Breast epithelium (tissue), 4 donors: ENCODE measurements around the gene BACH2. TPM values are rescaled to one million over a fixed set of nuclear protein-coding genes. Genes with fewer than 3 reads are reported as not detected.

ENCODE experiments used
- DNase-seq, 2 donors: peaks; one replicate each; pipeline ENCODE4 v3.0.0-alpha.2; 2019; ENCODE audit warnings: low spot score in 2 of 2
- H3K27ac ChIP-seq, 2 donors: fragments of 200-600 bp; sonication (generic) in 1 of 2; one replicate each; pipeline ENCODE4 v1.5.1; 2016 to 2019; ENCODE audit warnings: mild to moderate bottlenecking in 1 of 2
- H3K27me3 ChIP-seq, 2 donors: fragments of 200-600 bp; sonication (generic) in 1 of 2; one replicate each; pipeline versions ENCODE4 v1.5.1 to v1.6.0; 2017 to 2019; ENCODE audit warnings: control low read depth in 1 of 2, mild to moderate bottlenecking in 1 of 2
- H3K36me3 ChIP-seq: fragments of 200-600 bp; one replicate; pipeline ENCODE4 v1.5.1; 2019
- H3K4me1 ChIP-seq, 2 donors: fragments of 200-600 bp; sonication (generic); one replicate each; pipeline ENCODE4 v1.5.1; 2016 to 2019; ENCODE audit warnings: control low read depth in 1 of 2
- H3K4me3 ChIP-seq, 3 donors: fragments of 200-600 bp; sonication (generic); 1 replicate in 2 of 3; 2 replicates in 1 of 3; pipeline ENCODE4 v1.5.1; 2016 to 2019; ENCODE audit warnings: mild to moderate bottlenecking in 3 of 3, moderate library complexity in 2 of 3
- H3K9me3 ChIP-seq, 2 donors: fragments of 200-600 bp; sonication (generic) in 1 of 2; one replicate each; pipeline ENCODE4 v1.5.1; 2016 to 2019; ENCODE audit warnings: control low read depth in 1 of 2
- CTCF ChIP-seq, 3 donors: fragments of 450-650 bp; IDR thresholded peaks; one replicate each; pipeline ENCODE4 v1.5.1; 2016 to 2017; ENCODE audit warnings: antibody characterized with exemption in 3 of 3, mild to moderate bottlenecking in 3 of 3, moderate library complexity in 3 of 3
- POLR2A ChIP-seq: fragments of 450-650 bp; IDR thresholded peaks from one replicate; pipeline ENCODE4 v1.6.1; 2016; ENCODE audit warnings: antibody characterized with exemption, mild to moderate bottlenecking, moderate library complexity
- POLR2AphosphoS5 ChIP-seq, 3 donors: sonication (generic); formaldehyde crosslinking; IDR thresholded peaks; one replicate each; pipeline ENCODE4 v1.6.1; 2017; ENCODE audit warnings: antibody characterized with exemption in 3 of 3
- intact Hi-C: fragments of 100-400 bp; cut with DNase I; formaldehyde crosslinking; loops from one replicate; pipeline ENCODE4 v1.15.1; 2023; ENCODE audit warnings: low total_unique reads
- total RNA-seq, 3 donors: library from RNA; depleted of rRNA; stranded (reverse); fragments of >200 nt; gene quantifications; one replicate each; pipeline ENCODE4 v1.1.0, GENCODE V29; 2016

BACH2 gene
- total RNA-seq, 3 donors from 2014 or later, result 6.2 to 13.8 (median 7.0) TPM

DNA sequence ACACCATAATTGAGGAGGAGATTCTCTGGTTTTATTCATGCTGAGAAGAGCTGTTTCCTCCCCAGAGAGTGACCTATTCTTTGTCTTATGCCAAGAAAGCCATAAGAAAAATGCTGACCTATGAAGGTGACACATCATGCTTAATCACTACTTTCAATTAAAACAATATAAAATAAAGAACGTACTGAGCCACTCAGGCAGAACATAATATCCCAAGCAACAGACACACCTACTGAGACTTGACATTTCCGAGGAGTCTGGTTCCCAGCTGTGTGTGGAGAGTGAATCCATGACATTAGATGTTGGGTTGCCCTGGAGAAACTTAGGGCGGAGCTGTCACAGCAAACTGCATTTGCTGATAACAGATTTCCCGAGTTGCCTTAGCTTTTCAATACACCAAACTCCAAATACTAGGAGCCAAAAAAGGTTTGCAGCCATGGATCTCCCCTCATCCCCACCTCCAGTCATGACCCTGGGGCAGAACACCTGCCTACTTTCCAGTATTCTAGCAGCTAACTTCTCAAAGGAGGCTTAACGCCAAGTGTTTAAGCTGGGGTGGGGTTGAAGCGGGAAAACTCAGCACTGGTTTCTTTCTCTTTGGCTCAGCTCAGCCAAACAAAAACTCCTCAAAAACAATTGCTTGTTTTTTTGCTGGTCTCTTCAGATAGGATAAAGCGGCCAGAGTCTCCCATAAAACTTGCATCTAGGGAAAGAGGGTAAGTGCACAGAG, 92.2 kb downstream of the BACH2 start:
- H3K9me3 ChIP-seq, result no peaks in the 10 kb centered on the region
- H3K27me3 ChIP-seq, result no peaks in the 10 kb centered on the region
- no peak overlapping the region for H3K4me3 ChIP-seq
- H3K4me1 ChIP-seq, result no peaks in the 10 kb centered on the region
- H3K36me3 ChIP-seq, result no peaks in the 10 kb centered on the region
- H3K27ac ChIP-seq, result no peak overlapping the region
- TF ChIP-seq POLR2A, result no peak
- no peak for TF ChIP-seq POLR2AphosphoS5 (IDR thresholded peaks at IDR 0.05)
- no peak for TF ChIP-seq CTCF (IDR thresholded peaks at IDR 0.05)
- intact Hi-C loops, result no loop called here
- DNase-seq, result no peak

DNA sequence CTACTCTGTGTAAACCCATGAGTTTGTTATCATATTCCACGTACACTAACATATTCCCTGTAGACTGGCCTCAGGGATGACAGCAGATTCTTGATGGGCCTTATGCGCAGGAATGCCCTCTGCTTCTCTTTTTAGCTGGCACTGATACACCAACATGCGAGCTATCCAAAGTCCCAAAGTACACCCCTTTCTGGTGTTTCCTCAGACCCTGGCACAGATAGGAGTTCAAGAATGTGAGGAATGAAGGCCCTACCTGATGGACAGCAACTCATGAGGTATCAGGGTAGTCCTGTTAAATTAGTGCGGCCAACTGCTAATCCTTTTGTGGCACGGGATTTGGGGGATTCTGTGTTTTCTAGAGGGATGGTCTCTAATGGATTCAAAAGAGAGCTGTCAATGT, 93.0 kb downstream of the BACH2 start:
- Histone ChIP-seq H3K27me3 (no peaks in the 10 kb centered on the region), H3K27ac (no peak overlapping the region), H3K36me3 (no peaks in the 10 kb centered on the region), H3K9me3 (no peaks in the 10 kb centered on the region), H3K4me1 (no peaks in the 10 kb centered on the region), H3K4me3 (no peak overlapping the region)
- no peak for DNase-seq
- TF ChIP-seq POLR2A (no peak), CTCF (IDR thresholded peaks at IDR 0.05) (no peak), POLR2AphosphoS5 (IDR thresholded peaks at IDR 0.05) (no peak)
- intact Hi-C loops, result no loop called here

- no peaks in the 10 kb centered on the region for H3K27me3 ChIP-seq
- peaks cover 0 to 10% of the 10 kb centered on the region in 2 donors for H3K9me3 ChIP-seq
- no peaks in the 10 kb centered on the region for H3K4me1 ChIP-seq
- H3K27ac ChIP-seq, result no peak overlapping the region
- no peak overlapping the region for H3K4me3 ChIP-seq
- no peak for DNase-seq
- TF ChIP-seq POLR2AphosphoS5 (IDR thresholded peaks at IDR 0.05) (no peak), POLR2A (no peak), CTCF (IDR thresholded peaks at IDR 0.05) (no peak)
- no peaks in the 10 kb centered on the region for H3K36me3 ChIP-seq
- intact Hi-C loops, result no loop called here
Measured at GRCh38 chr6:90202156-90202555, 94.5 kb downstream of the BACH2 start.

DNA sequence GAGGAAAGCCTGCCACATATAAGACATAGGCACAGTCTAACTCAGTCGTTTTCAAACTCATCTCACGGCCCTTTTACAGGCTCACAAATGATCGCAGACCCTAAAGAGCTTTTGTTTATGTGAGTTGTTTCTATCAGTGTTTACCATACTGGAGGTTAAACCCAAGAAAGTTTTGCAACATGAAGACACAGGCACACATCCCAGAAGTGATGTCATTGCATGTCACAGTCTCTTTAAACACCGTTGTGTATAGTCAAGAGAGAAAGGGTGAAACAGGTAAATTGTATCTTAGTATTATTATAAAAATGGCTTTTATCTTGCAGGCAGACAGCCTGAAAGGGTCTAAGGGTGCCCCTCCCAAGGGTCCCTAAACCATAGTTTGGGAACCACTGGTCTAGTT, 96.7 kb downstream of the BACH2 start:
- TF ChIP-seq CTCF (IDR thresholded peaks at IDR 0.05) (no peak), POLR2A (no peak)

GRCh38 chr6:90198758-90199425, 97.8 kb downstream of the BACH2 start:
- intact Hi-C loops, result no loop called here
- H3K27me3 ChIP-seq, result no peaks in the 10 kb centered on the region
- H3K36me3 ChIP-seq, result no peaks in the 10 kb centered on the region
- H3K9me3 ChIP-seq, result peaks cover 0 to 10% of the 10 kb centered on the region in 2 donors
- H3K27ac ChIP-seq, result no peak overlapping the region
- no peaks in the 10 kb centered on the region for H3K4me1 ChIP-seq
- no peak for DNase-seq
- TF ChIP-seq POLR2A (no peak), POLR2AphosphoS5 (IDR thresholded peaks at IDR 0.05) (no peak), CTCF (IDR thresholded peaks at IDR 0.05) (no peak)
- H3K4me3 ChIP-seq, result no peak overlapping the region

More for the DNA sequence above, 96.7 kb downstream of the BACH2 start:
- no peak for DNase-seq
- no peaks in the 10 kb centered on the region for H3K36me3 ChIP-seq
- no peak overlapping the region for H3K4me3 ChIP-seq
- intact Hi-C loops, result no loop called here
- no peaks in the 10 kb centered on the region for H3K4me1 ChIP-seq
- peaks cover 0 to 10% of the 10 kb centered on the region in 2 donors for H3K9me3 ChIP-seq
- no peaks in the 10 kb centered on the region for H3K27me3 ChIP-seq
- no peak overlapping the region for H3K27ac ChIP-seq
